ENCODE data around the gene ABCG2. TPM values are rescaled to one million over a fixed set of nuclear protein-coding genes. Genes with fewer than 3 reads are reported as not detected.

The ABCG2 gene
- total and polyA plus RNA-seq, 2 of the 8 experiments (the other 6 are each of a cell fraction or from before 2014, with no cell fraction given): 2.4 to 4.6 TPM

- TF ChIP-seq, protein P1, sequence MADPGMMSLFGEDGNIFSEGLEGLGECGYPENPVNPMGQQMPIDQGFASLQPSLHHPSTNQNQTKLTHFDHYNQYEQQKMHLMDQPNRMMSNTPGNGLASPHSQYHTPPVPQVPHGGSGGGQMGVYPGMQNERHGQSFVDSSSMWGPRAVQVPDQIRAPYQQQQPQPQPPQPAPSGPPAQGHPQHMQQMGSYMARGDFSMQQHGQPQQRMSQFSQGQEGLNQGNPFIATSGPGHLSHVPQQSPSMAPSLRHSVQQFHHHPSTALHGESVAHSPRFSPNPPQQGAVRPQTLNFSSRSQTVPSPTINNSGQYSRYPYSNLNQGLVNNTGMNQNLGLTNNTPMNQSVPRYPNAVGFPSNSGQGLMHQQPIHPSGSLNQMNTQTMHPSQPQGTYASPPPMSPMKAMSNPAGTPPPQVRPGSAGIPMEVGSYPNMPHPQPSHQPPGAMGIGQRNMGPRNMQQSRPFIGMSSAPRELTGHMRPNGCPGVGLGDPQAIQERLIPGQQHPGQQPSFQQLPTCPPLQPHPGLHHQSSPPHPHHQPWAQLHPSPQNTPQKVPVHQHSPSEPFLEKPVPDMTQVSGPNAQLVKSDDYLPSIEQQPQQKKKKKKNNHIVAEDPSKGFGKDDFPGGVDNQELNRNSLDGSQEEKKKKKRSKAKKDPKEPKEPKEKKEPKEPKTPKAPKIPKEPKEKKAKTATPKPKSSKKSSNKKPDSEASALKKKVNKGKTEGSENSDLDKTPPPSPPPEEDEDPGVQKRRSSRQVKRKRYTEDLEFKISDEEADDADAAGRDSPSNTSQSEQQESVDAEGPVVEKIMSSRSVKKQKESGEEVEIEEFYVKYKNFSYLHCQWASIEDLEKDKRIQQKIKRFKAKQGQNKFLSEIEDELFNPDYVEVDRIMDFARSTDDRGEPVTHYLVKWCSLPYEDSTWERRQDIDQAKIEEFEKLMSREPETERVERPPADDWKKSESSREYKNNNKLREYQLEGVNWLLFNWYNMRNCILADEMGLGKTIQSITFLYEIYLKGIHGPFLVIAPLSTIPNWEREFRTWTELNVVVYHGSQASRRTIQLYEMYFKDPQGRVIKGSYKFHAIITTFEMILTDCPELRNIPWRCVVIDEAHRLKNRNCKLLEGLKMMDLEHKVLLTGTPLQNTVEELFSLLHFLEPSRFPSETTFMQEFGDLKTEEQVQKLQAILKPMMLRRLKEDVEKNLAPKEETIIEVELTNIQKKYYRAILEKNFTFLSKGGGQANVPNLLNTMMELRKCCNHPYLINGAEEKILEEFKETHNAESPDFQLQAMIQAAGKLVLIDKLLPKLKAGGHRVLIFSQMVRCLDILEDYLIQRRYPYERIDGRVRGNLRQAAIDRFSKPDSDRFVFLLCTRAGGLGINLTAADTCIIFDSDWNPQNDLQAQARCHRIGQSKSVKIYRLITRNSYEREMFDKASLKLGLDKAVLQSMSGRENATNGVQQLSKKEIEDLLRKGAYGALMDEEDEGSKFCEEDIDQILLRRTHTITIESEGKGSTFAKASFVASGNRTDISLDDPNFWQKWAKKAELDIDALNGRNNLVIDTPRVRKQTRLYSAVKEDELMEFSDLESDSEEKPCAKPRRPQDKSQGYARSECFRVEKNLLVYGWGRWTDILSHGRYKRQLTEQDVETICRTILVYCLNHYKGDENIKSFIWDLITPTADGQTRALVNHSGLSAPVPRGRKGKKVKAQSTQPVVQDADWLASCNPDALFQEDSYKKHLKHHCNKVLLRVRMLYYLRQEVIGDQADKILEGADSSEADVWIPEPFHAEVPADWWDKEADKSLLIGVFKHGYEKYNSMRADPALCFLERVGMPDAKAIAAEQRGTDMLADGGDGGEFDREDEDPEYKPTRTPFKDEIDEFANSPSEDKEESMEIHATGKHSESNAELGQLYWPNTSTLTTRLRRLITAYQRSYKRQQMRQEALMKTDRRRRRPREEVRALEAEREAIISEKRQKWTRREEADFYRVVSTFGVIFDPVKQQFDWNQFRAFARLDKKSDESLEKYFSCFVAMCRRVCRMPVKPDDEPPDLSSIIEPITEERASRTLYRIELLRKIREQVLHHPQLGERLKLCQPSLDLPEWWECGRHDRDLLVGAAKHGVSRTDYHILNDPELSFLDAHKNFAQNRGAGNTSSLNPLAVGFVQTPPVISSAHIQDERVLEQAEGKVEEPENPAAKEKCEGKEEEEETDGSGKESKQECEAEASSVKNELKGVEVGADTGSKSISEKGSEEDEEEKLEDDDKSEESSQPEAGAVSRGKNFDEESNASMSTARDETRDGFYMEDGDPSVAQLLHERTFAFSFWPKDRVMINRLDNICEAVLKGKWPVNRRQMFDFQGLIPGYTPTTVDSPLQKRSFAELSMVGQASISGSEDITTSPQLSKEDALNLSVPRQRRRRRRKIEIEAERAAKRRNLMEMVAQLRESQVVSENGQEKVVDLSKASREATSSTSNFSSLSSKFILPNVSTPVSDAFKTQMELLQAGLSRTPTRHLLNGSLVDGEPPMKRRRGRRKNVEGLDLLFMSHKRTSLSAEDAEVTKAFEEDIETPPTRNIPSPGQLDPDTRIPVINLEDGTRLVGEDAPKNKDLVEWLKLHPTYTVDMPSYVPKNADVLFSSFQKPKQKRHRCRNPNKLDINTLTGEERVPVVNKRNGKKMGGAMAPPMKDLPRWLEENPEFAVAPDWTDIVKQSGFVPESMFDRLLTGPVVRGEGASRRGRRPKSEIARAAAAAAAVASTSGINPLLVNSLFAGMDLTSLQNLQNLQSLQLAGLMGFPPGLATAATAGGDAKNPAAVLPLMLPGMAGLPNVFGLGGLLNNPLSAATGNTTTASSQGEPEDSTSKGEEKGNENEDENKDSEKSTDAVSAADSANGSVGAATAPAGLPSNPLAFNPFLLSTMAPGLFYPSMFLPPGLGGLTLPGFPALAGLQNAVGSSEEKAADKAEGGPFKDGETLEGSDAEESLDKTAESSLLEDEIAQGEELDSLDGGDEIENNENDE (IDR thresholded peaks at IDR 0.05; ENCODE audit: insufficient replicate concordance, low read length): peak; percentile 73
- TF ChIP-seq ATF3 (IDR thresholded peaks at IDR 0.05; ENCODE audit: insufficient read depth, low read depth, low read length) (no peak), RXRA (IDR thresholded peaks at IDR 0.05; ENCODE audit: insufficient read depth, low read depth, low read length) (no peak), ASH2L (IDR thresholded peaks at IDR 0.05; ENCODE audit: low read length) (no peak), CREB1 (IDR thresholded peaks at IDR 0.05) (no peak), SRF (IDR thresholded peaks at IDR 0.05; ENCODE audit: low read depth, low read length) (no peak), POLR2AphosphoS5 (IDR thresholded peaks at IDR 0.05; ENCODE audit: low read depth, low read length) (no peak), SP1 (IDR thresholded peaks at IDR 0.05; ENCODE audit: low read depth, low read length) (0 out of 2 replicates have a peak, but pooled peaks have one; percentile 40)
Observed at GRCh38 chr4:88144048-88144447, 14.4 kb downstream of the ABCG2 start (continued).
